Measurements from ENCODE around the gene GEN1. TPM values are rescaled to one million over a fixed set of nuclear protein-coding genes. Genes with fewer than 3 reads are reported as not detected.

The GEN1 gene
- total RNA-seq, 2 experiments from 2014 or later, result 19.8 to 27.6 TPM

DNA sequence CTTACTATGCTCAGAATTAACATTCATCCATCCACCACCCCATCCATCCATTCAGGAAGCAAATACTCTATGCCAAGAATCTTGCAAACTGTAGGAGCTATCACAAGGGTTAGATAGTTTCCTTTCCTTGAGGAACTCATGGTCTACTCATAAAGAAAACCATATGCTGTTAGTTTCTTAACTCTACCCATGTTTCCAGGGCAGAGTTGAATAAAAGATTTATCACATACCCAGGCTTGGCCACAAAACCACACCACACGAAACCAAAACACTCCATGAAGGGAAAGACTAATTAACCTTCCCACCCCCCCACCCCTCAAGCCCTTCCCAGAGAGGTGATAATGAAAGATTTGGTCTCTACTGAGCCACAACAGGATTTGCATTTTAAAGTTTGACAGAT, 38.6 kb downstream of the GEN1 start:
- intact Hi-C loops (cut with micrococcal nuclease), result no loop called here
- Mint-ChIP-seq H3K36me3 (ENCODE audit: low read depth) (no peaks in the 10 kb centered on the region), H3K27me3 (peaks cover 28% of the 10 kb centered on the region), H3K9me3 (no peaks in the 10 kb centered on the region), H3K4me1 (ENCODE audit: low read depth) (peaks cover 3% of the 10 kb centered on the region), H3K27ac (no peak overlapping the region), H3K4me3 (no peak overlapping the region)
- DNase-seq (no peak), ATAC-seq (no peak)
- ChIA-PET CTCF (no interaction called here), POLR2A (no interaction called here)
- TF ChIP-seq CTCF (IDR thresholded peaks at IDR 0.05), result no peak

- Mint-ChIP-seq H3K9me3 (no peaks in the 10 kb centered on the region), H3K36me3 (ENCODE audit: low read depth) (no peaks in the 10 kb centered on the region), H3K27ac (no peak overlapping the region), H3K27me3 (peaks cover 30% of the 10 kb centered on the region), H3K4me1 (ENCODE audit: low read depth) (peaks cover 3% of the 10 kb centered on the region), H3K4me3 (no peak overlapping the region)
- ChIA-PET CTCF (no interaction called here), POLR2A (no interaction called here)
- intact Hi-C loops (cut with micrococcal nuclease), result no loop called here
- ATAC-seq (no peak), DNase-seq (no peak)
- TF ChIP-seq CTCF (IDR thresholded peaks at IDR 0.05), result no peak
Observed at GRCh38 chr2:17793296-17793695, 39.4 kb downstream of the GEN1 start.

- POLR2A ChIA-PET, result no interaction called here
- intact Hi-C loops (cut with micrococcal nuclease), result no loop called here
- peaks cover 30% of the 10 kb centered on the region for H3K27me3 Mint-ChIP-seq
- no peak overlapping the region for H3K4me3 Mint-ChIP-seq
- no peaks in the 10 kb centered on the region for H3K36me3 Mint-ChIP-seq (ENCODE audit: low read depth)
- no peak for DNase-seq
- H3K4me1 Mint-ChIP-seq (ENCODE audit: low read depth), result peaks cover 3% of the 10 kb centered on the region
- TF ChIP-seq CTCF (IDR thresholded peaks at IDR 0.05), result no peak
- no peaks in the 10 kb centered on the region for H3K9me3 Mint-ChIP-seq
- ATAC-seq, result no peak
- no peak overlapping the region for H3K27ac Mint-ChIP-seq
- CTCF ChIA-PET, result no interaction called here
Observed at GRCh38 chr2:17793803-17794354, 39.9 kb downstream of the GEN1 start.

- intact Hi-C loops (cut with micrococcal nuclease), result no loop called here
- Mint-ChIP-seq H3K27ac (no peak overlapping the region), H3K4me3 (no peak overlapping the region), H3K36me3 (ENCODE audit: low read depth) (no peaks in the 10 kb centered on the region), H3K27me3 (peaks cover 30% of the 10 kb centered on the region), H3K4me1 (ENCODE audit: low read depth) (peaks cover 3% of the 10 kb centered on the region), H3K9me3 (no peaks in the 10 kb centered on the region)
- DNase-seq (no peak), ATAC-seq (no peak)
- no peak for TF ChIP-seq CTCF (IDR thresholded peaks at IDR 0.05)
- ChIA-PET CTCF (interaction anchor here (0.9 kb wide), 1 partner anchor 9 kb away, joined by 3 read pairs; no protein-coding TSS in a partner anchor), POLR2A (interaction anchor here (0.6 kb wide), 1 partner anchor 645 kb away, joined by 3 read pairs; no protein-coding TSS in a partner anchor)
Observed at GRCh38 chr2:17795309-17795708, 41.4 kb downstream of the GEN1 start.

- DNase-seq (no peak), ATAC-seq (no peak)
- H3K27ac Mint-ChIP-seq, result no peak overlapping the region
- H3K4me1 Mint-ChIP-seq (ENCODE audit: low read depth), result no peaks in the 10 kb centered on the region
- POLR2A ChIA-PET, result no interaction called here
- H3K36me3 Mint-ChIP-seq (ENCODE audit: low read depth), result no peaks in the 10 kb centered on the region
- no peak overlapping the region for H3K4me3 Mint-ChIP-seq
- CTCF ChIA-PET, result no interaction called here
- H3K27me3 Mint-ChIP-seq, result peaks cover 14% of the 10 kb centered on the region
- TF ChIP-seq CTCF (IDR thresholded peaks at IDR 0.05), result no peak
- intact Hi-C loops (cut with micrococcal nuclease), result no loop called here
- H3K9me3 Mint-ChIP-seq, result no peaks in the 10 kb centered on the region
Observed at GRCh38 chr2:17798338-17798737, 44.4 kb downstream of the GEN1 start.
